NCI-H748 treated with DMSO at 0.1 percent for 48 hours (cell line): ENCODE data around the gene PKNOX2.
"Not testable (repeated sequence)": the region's sequence is repeated elsewhere in the genome, so short reads cannot be mapped to it uniquely, and the experiment has no call there.

Experiments used
- DNase-seq: peaks from one replicate; lab custom pipeline; 2025; lab: John Stamatoyannopoulos, UW

The PKNOX2 gene

GRCh38 chr11:125202977-125203376 is 38.4 kb downstream of the PKNOX2 start:
- DNase-seq = no peak

DNA sequence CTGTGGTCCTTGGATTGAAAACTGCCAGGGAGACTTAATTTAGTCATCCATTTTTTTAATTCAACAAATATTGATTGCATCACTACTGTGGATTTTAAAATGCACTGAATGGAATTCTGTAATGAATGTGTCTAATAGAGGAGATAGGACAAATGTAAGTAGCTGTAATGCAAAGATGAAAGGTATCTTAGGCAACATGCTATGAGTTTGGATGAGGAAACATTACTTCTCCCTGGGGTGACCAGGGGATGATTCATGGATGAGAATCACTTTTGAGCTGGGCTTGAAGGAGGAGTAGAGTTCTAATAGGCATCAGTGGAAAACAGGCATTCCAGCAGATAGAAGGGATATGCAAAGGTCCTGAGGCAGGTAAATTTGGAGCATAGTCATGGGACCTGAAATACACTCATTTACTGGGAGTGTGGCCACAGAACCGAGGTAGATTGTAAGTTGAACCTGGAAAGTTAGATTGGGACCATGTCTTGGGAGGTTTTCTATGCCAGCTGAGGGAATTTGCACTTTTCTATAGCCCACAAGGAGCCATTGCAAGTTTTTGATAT is 43.4 kb downstream of the PKNOX2 start:
- DNase-seq = no peak

GRCh38 chr11:125210066-125210465 is 45.5 kb downstream of the PKNOX2 start:
- no peak for DNase-seq

DNA sequence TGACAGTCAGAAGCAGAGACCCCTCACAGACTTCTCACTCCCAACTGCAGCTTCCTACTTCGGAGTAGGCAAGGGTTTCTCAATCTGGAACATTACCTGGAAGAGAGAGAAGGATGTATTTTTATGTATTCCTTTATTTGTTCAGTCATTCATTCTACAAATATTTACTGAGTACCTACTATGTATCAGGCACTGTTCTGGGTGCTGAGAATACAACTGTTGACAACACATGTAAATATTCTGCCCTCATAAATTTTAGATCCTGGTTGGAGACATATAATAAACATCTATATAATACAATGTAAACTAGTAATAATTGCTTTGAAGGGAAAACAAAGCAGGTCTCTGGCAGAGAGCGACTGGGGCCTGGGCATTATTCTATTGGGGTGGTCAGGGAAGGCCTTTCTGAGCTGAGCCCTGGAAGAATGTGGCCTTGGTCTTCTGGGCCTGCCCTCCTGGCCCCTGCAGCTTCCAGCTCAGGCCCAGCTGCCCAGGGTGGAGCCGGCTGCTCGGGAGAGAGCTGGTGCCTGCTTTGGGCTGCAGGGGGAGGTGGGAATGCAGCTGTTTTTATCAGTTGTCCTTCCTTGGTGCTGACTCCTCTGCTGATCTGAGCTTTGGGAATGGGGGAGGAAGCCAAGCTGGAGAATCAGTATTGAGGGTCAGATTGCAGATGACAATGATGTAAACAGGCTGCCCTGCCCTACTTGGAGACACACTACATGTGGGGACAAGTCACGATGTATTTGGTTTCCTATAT is 46.8 kb downstream of the PKNOX2 start:
- DNase-seq = no peak

DNA sequence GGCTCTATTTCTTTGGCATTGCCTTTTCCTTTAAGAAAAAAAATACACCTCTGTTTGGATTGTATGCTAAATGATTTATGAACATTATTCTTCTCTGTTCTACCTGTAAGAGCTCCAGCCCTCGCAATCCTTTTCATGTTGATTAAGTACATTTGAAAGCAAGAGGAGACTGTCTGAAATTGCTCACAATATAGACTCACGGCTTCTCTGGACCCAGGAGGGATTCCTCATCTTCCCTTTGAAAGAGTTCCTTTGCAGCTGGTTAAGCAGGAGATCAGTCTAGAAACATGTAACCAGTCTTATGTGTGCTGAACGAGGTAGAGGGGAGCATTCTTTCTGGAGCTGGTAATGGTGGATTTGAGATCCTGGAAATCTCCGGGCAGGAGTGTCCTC is 47.4 kb downstream of the PKNOX2 start:
- no peak for DNase-seq

- DNase-seq = no peak
These were observed 50.3 kb downstream of the PKNOX2 start for GRCh38 chr11:125214601-125215565.

DNA sequence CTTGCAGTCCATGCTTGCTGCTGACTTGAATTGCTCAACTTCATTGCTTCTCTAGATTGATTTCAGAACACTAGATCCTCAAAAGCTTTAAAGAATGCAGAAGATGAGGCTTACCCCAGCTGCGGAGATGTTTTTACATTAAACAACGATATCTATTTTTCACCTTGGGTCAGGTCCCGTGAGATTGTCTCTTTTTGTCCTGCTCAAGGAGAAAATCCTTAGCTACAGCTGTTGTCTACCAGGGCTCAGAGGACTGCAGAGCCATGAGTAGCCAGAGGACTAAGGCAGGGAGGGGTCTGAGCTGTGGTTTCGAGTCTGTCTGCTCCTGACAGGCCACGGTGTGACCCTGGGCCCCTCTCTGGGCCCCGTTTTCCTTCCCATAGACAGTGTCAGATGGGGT is 51.4 kb downstream of the PKNOX2 start:
- no peak for DNase-seq

DNA sequence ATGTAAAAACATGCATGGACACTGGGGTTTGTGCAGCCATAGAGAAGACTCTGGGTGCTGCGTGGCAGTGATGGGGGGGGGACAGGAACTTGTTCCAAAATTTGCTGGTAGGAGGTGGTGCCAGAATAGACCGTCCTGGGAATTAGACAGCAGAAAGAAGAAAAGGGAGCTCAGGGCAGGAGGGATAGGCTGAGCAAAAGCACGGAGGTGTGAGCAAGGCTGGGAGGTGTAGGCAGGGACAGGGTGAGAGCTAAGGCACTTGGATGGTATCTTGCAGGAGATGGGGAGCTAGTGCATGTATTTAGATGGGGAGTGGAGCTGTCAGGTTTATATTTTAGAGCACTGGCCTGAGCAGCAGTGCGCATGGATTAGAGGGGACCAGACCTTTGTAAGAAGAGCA is 53.8 kb downstream of the PKNOX2 start:
- DNase-seq = no peak

GRCh38 chr11:125221461-125221860 is 56.9 kb downstream of the PKNOX2 start:
- DNase-seq = no peak

DNA sequence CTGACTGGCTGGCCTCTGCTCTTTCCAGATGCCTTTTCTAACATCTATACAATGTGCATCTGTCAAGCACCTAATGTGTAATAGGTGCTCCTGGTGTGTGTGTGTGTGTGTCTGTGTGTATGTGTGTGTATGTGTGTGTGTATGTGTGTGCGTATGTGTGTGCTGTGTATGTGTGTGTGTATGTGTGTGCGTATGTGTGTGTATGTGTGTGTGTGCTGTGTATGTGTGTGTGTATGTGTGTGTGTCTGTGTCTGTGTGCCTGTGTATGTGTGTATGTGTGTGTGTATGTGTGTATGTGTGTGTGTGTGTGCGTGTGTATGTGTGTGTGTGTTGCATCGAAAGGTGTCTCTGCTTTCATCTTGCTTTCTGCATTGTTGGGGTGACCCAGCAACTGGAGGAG is 57.9 kb downstream of the PKNOX2 start:
- no peak for DNase-seq

DNA sequence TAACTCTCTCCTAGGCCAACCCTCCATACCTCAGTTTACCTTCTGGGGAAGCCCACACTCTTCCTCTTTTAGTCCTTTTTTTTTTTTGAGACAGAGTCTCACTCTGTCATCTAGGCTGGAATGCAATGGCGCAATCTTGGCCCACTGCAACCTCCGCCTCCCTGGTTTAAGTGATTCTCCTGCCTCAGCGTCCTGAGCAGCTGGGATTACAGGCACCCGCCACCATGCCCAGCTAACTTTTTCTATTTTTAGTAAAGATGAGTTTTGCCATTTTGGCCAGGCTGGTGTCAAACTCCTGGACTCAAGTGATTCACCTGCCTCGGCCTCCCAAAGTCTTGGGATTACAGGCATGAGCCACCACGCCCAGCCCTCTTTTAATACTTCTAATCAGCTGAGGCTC is 58.6 kb downstream of the PKNOX2 start:
- DNase-seq = not testable (repeated sequence)

DNA sequence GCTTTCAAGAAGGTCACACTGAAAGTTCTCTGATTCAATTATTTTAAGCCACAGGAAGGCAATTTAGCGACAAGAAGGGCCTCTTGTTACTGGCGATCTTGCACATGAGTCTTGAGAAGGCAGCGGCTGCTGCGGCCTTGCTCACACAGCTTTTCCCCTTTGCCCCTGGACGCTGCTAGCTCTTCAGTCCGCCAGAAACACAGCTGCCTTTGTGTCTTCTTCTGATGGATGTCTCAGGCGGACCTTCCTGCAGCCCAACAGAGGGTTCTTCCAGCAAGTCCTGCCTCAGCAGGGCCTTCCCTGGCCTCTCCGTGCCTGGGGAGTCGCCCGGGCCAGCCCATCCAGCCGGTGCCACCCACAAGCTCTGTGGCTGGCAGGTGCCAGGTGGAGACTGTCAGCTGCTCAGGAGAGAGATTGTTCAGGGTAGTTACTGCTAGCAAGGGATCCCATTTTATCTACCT is 59.4 kb downstream of the PKNOX2 start:
- DNase-seq = no peak

- no peak for DNase-seq
These were observed 60.0 kb downstream of the PKNOX2 start for GRCh38 chr11:125224391-125225021.

DNA sequence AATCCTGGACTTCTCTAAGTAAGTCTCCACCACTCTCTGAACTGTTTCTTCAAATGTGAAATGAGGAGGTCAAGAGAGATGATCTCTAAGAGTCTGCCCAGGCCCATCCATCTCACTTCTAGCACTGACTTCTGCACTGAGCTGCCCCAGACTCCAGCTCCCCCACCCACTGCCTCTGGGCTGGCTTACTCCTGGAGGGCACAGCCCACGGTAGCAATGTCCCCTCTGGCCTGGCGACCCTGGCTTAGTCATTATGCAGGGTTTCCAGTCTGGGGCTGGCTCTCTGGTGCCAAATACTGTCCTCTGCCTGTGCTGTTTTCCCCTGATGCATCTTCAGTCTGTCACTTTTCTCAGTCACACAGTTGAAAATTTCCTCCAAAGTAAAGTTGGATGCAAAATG is 60.9 kb downstream of the PKNOX2 start:
- no peak for DNase-seq

- DNase-seq = no peak
These were observed 61.5 kb downstream of the PKNOX2 start for GRCh38 chr11:125226031-125226430.

DNA sequence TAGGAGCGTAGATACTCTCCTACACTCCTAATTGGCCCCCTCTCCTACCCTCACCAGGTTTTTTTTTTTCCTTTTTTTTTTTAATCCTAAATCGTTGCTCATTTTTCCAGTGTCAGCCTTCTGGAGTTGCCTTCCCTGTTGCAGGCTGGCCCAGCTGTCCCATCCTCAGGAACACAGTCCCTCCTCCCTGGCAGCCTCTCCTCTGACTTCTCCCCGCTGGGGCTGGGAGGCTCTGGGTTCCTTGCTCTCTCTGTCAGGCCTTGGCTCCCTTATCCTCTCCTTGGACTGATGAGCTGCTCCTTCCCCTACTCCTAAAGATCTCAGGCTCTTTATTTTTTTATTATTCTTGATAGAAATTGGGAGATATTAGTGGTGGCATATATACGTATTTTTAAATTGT is 62.2 kb downstream of the PKNOX2 start:
- no peak for DNase-seq

DNA sequence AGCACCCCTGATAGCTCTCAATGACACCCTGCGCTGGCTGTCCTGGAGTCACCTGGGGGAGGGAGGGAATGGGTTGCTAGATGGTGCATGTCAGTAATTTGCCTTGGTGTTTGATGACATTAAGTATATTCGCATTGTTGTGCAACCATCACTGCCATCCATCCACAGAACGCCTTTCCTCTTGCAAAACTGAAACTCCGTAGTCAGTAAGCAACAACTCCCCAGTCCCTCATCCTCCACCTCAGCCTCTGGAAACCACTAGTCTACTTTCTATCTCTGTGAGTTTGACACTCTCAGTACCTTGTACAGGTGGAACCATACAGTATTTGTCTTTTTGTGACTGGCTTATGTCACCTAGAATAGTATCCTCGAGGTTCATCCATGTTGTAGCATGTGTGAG is 62.6 kb downstream of the PKNOX2 start:
- no peak for DNase-seq

GRCh38 chr11:125228445-125228844 is 63.9 kb downstream of the PKNOX2 start:
- DNase-seq = no peak

DNA sequence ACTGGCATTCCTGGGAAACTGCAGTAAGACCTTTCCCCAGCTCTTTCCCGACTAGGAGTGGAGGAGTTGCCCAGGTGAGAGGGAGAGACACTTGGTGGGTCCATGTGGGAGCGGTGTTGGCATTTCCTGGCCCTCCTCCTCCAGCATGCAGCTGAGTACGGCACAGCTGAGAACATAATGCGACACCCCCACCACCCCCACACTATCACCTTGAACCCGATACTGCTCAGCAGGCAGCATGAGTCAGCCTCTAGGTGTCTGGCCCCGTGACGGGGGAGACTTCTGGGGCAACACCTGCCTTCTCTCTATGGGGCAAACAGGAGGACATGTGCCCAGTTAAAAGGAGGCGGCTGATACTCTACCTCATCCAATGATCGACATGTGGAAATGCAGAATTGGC is 64.4 kb downstream of the PKNOX2 start:
- DNase-seq = no peak

- no peak for DNase-seq
These were observed 65.4 kb downstream of the PKNOX2 start for GRCh38 chr11:125229916-125230315.

GRCh38 chr11:125233116-125233515 is 68.6 kb downstream of the PKNOX2 start:
- no peak for DNase-seq

GRCh38 chr11:125233736-125234275 is 69.3 kb downstream of the PKNOX2 start:
- DNase-seq = no peak
